GM23338 (cell line): ENCODE measurements around the gene AFAP1L2.

Source experiments
- CREB1 ChIP-seq: fragments of 250-450 bp; sonication (Bioruptor Pico); IDR thresholded peaks from 2 replicates; pipeline ENCODE4 v1.5.0; 2020; ENCODE audit warnings: low read depth, mild to moderate bottlenecking, moderate library complexity
- CTCF ChIP-seq, 2 experiments: fragments of 200-600 bp in 1 of 2; sonication (generic) in 1 of 2; conservative IDR thresholded peaks; 2 replicates each; pipeline versions ENCODE4 v1.5.1 to v1.6.1; 2016 to 2017; ENCODE audit warnings: antibody characterized with exemption in 2 of 2, low read depth in 2 of 2, mild to moderate bottlenecking in 2 of 2, moderate library complexity in 1 of 2
- ETS1 ChIP-seq: IDR thresholded peaks from 2 replicates; pipeline ENCODE4 v1.6.1; 2016; ENCODE audit warnings: antibody characterized with exemption
- EZH2 ChIP-seq: fragments of 200-600 bp; sonication (generic); IDR thresholded peaks from one replicate; pipeline ENCODE4 v1.8.0; 2017; ENCODE audit warnings: antibody characterized with exemption, mild to moderate bottlenecking, low read depth; ENCODE audit not compliant: unreplicated experiment
- EZH2phosphoT487 ChIP-seq: fragments of 200-600 bp; sonication (generic); IDR thresholded peaks from one replicate; pipeline ENCODE4 v1.8.1; 2018; ENCODE audit warnings: antibody characterized with exemption; ENCODE audit not compliant: unreplicated experiment
- POLR2AphosphoS5 ChIP-seq: IDR thresholded peaks from 2 replicates; pipeline ENCODE4 v1.6.1; 2016; ENCODE audit warnings: antibody characterized with exemption, low read depth
- REST ChIP-seq: IDR thresholded peaks from one replicate; pipeline ENCODE4 v1.6.1; 2018; ENCODE audit warnings: antibody characterized with exemption; ENCODE audit not compliant: unreplicated experiment
- STAT1 ChIP-seq: IDR thresholded peaks from one replicate; pipeline ENCODE4 v1.6.1; 2016; ENCODE audit warnings: antibody characterized with exemption; ENCODE audit not compliant: unreplicated experiment
- ZNF114 ChIP-seq: fragments of 250-450 bp; sonication (Bioruptor Pico); IDR thresholded peaks from 2 replicates; pipeline ENCODE4 v1.5.0; 2020; ENCODE audit warnings: mild to moderate bottlenecking, moderate library complexity
- ZNF331 ChIP-seq: fragments of 250-450 bp; sonication (Bioruptor Pico); IDR thresholded peaks from 2 replicates; pipeline ENCODE4 v1.5.0; 2020; ENCODE audit warnings: low read depth, mild to moderate bottlenecking, moderate library complexity

GRCh38 chr10:114285961-114286441 is 118.3 kb downstream of the AFAP1L2 start:
- TF ChIP-seq CTCF (conservative IDR thresholded peaks at IDR 0.05; ENCODE audit: low read depth in 2 of 2) (no peak), CREB1 (CRISPR knock-in tag) (no peak), EZH2phosphoT487 (no peak), EZH2 (no peak), POLR2AphosphoS5 (no peak), ZNF331 (CRISPR knock-in tag) (no peak), ETS1 (no peak), REST (no peak), STAT1 (no peak), ZNF114 (CRISPR knock-in tag) (no peak)
